Activated CD4-positive, alpha-beta T cell treated with anti-CD3 and anti-CD28 coated beads for 48 hours (primary cell): ENCODE measurements around the gene TTC16.
A peak's percentile ranks its signal among the peaks of the same experiment; 100 is the strongest.
"Not testable (repeated sequence)": the region's sequence is repeated elsewhere in the genome, so short reads cannot be mapped to it uniquely, and the experiment has no call there.

Experiments used
- DNase-seq: peaks from one replicate; pipeline ENCODE4 v3.0.0-alpha.2; 2020

The TTC16 gene

GRCh38 chr9:127744398-127745110 is 28.7 kb downstream of the TTC16 start:
- DNase-seq: no peak

GRCh38 chr9:127746959-127747569 is 31.2 kb downstream of the TTC16 start:
- no peak for DNase-seq

- no peak for DNase-seq
Observed at GRCh38 chr9:127749090-127749787, 33.4 kb downstream of the TTC16 start.

GRCh38 chr9:127751269-127752054 is 35.6 kb downstream of the TTC16 start:
- DNase-seq: no peak

- no peak for DNase-seq
Observed at GRCh38 chr9:127753148-127753547, 37.3 kb downstream of the TTC16 start.

- DNase-seq: no peak
Observed at GRCh38 chr9:127753622-127754021, 37.7 kb downstream of the TTC16 start.

- no peak for DNase-seq
Observed at GRCh38 chr9:127754099-127755060, 38.5 kb downstream of the TTC16 start.

GRCh38 chr9:127755061-127756060 is 39.5 kb downstream of the TTC16 start:
- no peak for DNase-seq

- DNase-seq: no peak
Observed at GRCh38 chr9:127756233-127756632, 40.4 kb downstream of the TTC16 start.

GRCh38 chr9:127756776-127757175 is 40.9 kb downstream of the TTC16 start:
- not testable (repeated sequence) for DNase-seq

GRCh38 chr9:127758843-127759242 is 43.0 kb downstream of the TTC16 start:
- no peak for DNase-seq

- no peak for DNase-seq
Observed at GRCh38 chr9:127761061-127761460, 45.2 kb downstream of the TTC16 start.

- DNase-seq: no peak
Observed at GRCh38 chr9:127761491-127761956, 45.6 kb downstream of the TTC16 start.

GRCh38 chr9:127762111-127762676 is 46.3 kb downstream of the TTC16 start:
- no peak for DNase-seq

GRCh38 chr9:127763918-127764384 is 48.1 kb downstream of the TTC16 start:
- peak; percentile 52 for DNase-seq

GRCh38 chr9:127765418-127765817 is 49.5 kb downstream of the TTC16 start:
- DNase-seq: no peak

GRCh38 chr9:127767410-127767809 is 51.5 kb downstream of the TTC16 start:
- DNase-seq: no peak

- DNase-seq: no peak
Observed at GRCh38 chr9:127767909-127768331, 52.0 kb downstream of the TTC16 start.

GRCh38 chr9:127768698-127769097 is 52.8 kb downstream of the TTC16 start:
- no peak for DNase-seq

GRCh38 chr9:127769101-127769500 is 53.2 kb downstream of the TTC16 start:
- DNase-seq: no peak
